ENCODE results near the gene FBXL16.

The FBXL16 gene

DNA sequence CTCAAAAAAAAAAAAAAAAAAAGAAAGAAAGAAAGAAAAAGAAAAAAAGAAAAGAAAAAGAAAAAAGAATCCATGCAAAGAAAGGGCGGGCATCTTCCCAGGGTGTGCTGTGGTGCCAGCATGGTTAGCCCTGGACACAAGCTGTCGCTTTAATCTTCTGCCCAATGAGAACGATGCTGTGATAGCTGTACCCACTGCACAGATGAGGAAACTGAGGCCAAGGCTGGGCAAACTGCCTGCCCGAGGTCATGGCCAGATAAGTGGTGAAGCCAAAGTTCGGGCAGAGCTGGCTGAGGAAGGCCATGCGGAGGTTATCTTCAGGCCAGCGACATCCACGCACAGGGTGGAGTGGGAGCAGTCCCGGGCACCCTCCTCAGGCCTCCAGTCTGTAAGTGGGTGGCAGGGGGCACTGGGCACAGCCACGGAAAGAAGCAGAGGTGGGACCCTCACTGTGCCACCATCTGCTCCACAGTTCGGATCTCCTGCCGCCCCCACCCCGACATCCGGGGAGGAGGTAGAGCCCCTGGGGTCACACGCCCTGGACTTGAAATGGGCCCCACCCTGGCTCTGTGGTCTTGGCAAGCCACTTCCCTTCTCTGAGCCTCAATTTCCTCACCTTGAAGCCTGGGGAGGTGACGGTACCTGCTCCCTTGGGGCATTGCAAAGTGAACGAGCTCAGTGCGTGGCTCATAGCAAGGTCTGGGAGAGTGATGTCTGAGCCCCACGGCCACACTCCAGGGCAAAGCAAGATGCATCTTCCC lies 6.5 kb downstream of the FBXL16 start:
- no peak overlapping the region for H3K4me2 ChIP-seq (ENCODE audit: low read length)
- H3K4me3 ChIP-seq (ENCODE audit: low read depth, low read length, poor library complexity, severe bottlenecking) = no peak overlapping the region
- H3K36me3 ChIP-seq (ENCODE audit: insufficient read depth, low read length) = no peaks in the 10 kb centered on the region
- no peaks in the 10 kb centered on the region for H3K27me3 ChIP-seq (ENCODE audit: insufficient read depth, low read length)
- no peaks in the 10 kb centered on the region for H4K20me1 ChIP-seq (ENCODE audit: insufficient read depth, low read length)
- no peak overlapping the region for H3K9ac ChIP-seq (ENCODE audit: low read length)
- TF ChIP-seq, protein P1, sequence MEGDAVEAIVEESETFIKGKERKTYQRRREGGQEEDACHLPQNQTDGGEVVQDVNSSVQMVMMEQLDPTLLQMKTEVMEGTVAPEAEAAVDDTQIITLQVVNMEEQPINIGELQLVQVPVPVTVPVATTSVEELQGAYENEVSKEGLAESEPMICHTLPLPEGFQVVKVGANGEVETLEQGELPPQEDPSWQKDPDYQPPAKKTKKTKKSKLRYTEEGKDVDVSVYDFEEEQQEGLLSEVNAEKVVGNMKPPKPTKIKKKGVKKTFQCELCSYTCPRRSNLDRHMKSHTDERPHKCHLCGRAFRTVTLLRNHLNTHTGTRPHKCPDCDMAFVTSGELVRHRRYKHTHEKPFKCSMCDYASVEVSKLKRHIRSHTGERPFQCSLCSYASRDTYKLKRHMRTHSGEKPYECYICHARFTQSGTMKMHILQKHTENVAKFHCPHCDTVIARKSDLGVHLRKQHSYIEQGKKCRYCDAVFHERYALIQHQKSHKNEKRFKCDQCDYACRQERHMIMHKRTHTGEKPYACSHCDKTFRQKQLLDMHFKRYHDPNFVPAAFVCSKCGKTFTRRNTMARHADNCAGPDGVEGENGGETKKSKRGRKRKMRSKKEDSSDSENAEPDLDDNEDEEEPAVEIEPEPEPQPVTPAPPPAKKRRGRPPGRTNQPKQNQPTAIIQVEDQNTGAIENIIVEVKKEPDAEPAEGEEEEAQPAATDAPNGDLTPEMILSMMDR (IDR thresholded peaks at IDR 0.05; ENCODE audit: low read length) = no peak
- TF ChIP-seq EZH2 (IDR thresholded peaks at IDR 0.05; ENCODE audit: borderline replicate concordance, low read length) = no peak
- H3K27ac ChIP-seq (ENCODE audit: low read depth, low read length, poor library complexity, severe bottlenecking) = no peak overlapping the region
- no peaks in the 10 kb centered on the region for H3K9me3 ChIP-seq (ENCODE audit: low read length)
- H3K79me2 ChIP-seq (ENCODE audit: insufficient read depth, low read length) = no peaks in the 10 kb centered on the region
- H3F3A ChIP-seq (ENCODE audit: insufficient read depth, low read length) = no peaks in the 10 kb centered on the region
- peaks cover 17% of the 10 kb centered on the region for H3K4me1 ChIP-seq (ENCODE audit: insufficient read depth, low read length, severe bottlenecking)
- no peaks in the 10 kb centered on the region for H3K9me2 ChIP-seq (ENCODE audit: low read depth, low read length)
- H2AFZ ChIP-seq (ENCODE audit: low read length) = no peak overlapping the region

DNA sequence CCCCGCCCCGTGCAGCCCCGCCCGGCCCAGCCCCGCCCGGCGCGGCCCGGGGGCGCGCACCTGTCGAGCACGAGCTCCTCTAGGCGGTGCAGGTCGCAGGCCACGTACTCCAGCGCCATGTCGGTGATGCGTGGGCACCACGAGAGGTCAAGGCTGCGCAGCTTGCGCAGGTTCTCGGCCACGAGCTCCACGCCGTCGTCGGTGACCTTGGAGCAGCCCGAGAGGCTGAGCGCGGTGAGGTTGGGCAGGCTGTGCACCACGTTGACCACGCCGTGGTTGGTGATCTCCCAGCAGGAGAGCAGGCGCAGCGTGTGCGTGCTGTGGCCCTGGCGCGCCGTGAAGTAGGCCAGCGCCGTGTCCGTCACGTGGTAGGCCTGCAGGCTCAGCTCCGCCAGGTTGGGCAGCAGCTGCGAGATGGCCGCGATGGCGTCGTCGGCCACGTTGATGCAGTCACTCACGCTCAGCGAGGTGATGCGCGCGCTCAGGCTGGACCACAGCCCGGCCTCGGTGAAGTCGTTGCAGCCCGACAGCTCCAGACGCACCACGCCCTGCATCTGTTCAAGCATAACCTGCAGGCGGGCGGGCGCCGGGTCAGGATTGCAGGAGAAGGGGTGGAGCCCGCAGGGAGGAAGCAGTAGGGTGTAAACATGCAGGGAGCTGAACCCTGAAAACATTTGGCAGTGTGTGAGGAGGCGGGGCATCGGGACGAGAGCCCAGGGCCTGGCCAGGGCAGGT lies 10.1 kb downstream of the FBXL16 start:
- peak overlapping the region; percentile 67; the same call in 1 of the 2 replicates for H3K9ac ChIP-seq (ENCODE audit: low read length)
- H3K4me2 ChIP-seq (ENCODE audit: low read length) = peak overlapping the region; percentile 86
- TF ChIP-seq, protein P1 (IDR thresholded peaks at IDR 0.05; ENCODE audit: low read length) = no peak
- no peak for TF ChIP-seq EZH2 (IDR thresholded peaks at IDR 0.05; ENCODE audit: borderline replicate concordance, low read length)

DNA sequence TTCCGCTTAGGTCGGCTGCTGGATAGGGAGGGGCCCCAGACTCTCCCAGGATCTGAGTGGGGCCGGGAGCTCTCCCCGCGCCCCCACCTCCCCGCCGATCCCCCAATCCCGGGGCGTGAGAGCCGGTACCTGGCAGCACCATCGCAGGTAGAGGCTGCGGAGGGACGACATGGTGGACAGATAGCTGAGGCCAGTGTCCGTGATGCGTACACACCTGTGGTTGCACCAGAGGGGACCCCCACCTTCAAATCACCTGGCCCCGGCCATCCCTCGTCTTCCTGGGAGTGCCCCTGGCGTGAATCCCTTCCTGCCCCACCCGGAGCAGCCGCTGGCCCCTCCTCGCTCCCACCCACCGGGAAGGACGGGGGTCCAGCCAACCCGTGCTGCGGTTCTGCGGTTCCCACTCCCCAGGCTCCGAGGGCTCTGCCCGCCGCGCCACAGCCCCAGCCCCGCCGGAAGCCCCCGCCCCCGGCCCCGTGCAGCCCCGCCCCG lies 10.7 kb downstream of the FBXL16 start:
- no peaks in the 10 kb centered on the region for H3K36me3 ChIP-seq (ENCODE audit: insufficient read depth, low read length)
- H3K4me2 ChIP-seq (ENCODE audit: low read length) = peak overlapping the region; percentile 94
- no peaks in the 10 kb centered on the region; the same call in 1 of the 2 replicates for H3K27me3 ChIP-seq (ENCODE audit: insufficient read depth, low read length)
- H3K79me2 ChIP-seq (ENCODE audit: insufficient read depth, low read length) = no peaks in the 10 kb centered on the region
- no peak overlapping the region for H3K27ac ChIP-seq (ENCODE audit: low read depth, low read length, poor library complexity, severe bottlenecking)
- H3K4me1 ChIP-seq (ENCODE audit: insufficient read depth, low read length, severe bottlenecking) = peaks cover 26% of the 10 kb centered on the region
- no peaks in the 10 kb centered on the region for H4K20me1 ChIP-seq (ENCODE audit: insufficient read depth, low read length)
- H3F3A ChIP-seq (ENCODE audit: insufficient read depth, low read length) = no peaks in the 10 kb centered on the region
- TF ChIP-seq, protein P1 (IDR thresholded peaks at IDR 0.05; ENCODE audit: low read length) = no peak
- no peak for TF ChIP-seq EZH2 (IDR thresholded peaks at IDR 0.05; ENCODE audit: borderline replicate concordance, low read length)
- H3K4me3 ChIP-seq (ENCODE audit: low read depth, low read length, poor library complexity, severe bottlenecking) = peak overlapping the region; percentile 70
- H2AFZ ChIP-seq (ENCODE audit: low read length) = no peak overlapping the region
- peak overlapping the region; percentile 67 for H3K9ac ChIP-seq (ENCODE audit: low read length)
- H3K9me2 ChIP-seq (ENCODE audit: low read depth, low read length) = no peaks in the 10 kb centered on the region
- H3K9me3 ChIP-seq (ENCODE audit: low read length) = no peaks in the 10 kb centered on the region

More for the DNA sequence above, 10.1 kb downstream of the FBXL16 start:
- Histone ChIP-seq H3K36me3 (ENCODE audit: insufficient read depth, low read length) (no peaks in the 10 kb centered on the region), H3F3A (ENCODE audit: insufficient read depth, low read length) (no peaks in the 10 kb centered on the region), H3K79me2 (ENCODE audit: insufficient read depth, low read length) (no peaks in the 10 kb centered on the region), H4K20me1 (ENCODE audit: insufficient read depth, low read length) (no peaks in the 10 kb centered on the region), H3K9me2 (ENCODE audit: low read depth, low read length) (no peaks in the 10 kb centered on the region), H3K9me3 (ENCODE audit: low read length) (no peaks in the 10 kb centered on the region), H3K4me1 (ENCODE audit: insufficient read depth, low read length, severe bottlenecking) (peaks cover 23% of the 10 kb centered on the region), H2AFZ (ENCODE audit: low read length) (no peak overlapping the region), H3K4me3 (ENCODE audit: low read depth, low read length, poor library complexity, severe bottlenecking) (peak overlapping the region; percentile 70), H3K27me3 (ENCODE audit: insufficient read depth, low read length) (no peaks in the 10 kb centered on the region; the same call in 1 of the 2 replicates), H3K27ac (ENCODE audit: low read depth, low read length, poor library complexity, severe bottlenecking) (no peak overlapping the region)

All from OCI-LY1 (cell line).